Measurements from ENCODE around the gene CRELD2.
A peak's percentile ranks its signal among the peaks of the same experiment; 100 is the strongest.

Gene CRELD2

DNA sequence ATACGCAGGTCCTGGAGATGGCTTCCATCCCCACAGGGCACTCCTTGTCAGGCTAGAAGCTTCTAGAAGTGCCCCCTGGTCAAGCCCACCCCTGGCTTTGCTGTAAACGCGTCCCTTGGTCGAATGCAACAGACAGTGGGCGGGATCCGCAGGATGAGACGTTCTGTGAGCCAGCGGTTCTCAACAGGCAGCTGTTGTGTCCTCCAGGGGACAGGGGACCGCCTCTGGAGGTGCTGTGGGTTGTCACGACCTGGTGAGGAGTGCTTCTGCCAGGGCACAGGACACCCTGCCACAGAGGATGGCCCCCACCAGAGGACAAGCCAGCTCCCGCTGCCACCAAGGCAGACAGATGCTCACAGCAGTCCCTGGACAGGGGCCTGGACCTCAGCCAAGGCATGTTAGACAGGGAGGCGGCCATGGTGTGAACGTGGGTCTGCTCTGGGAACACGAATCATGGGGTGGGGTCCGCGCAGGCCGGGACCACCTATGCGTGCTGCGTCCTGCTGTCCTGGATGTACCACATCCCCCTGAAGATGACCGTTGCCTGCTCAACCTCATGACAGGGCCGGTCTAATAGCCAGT is 11.7 kb downstream of the CRELD2 start:
- H3K36me3 ChIP-seq (ENCODE audit: control insufficient read depth, insufficient read depth, low read length) = no peaks in the 10 kb centered on the region
- peak overlapping the region; percentile 59 for H3K4me2 ChIP-seq (ENCODE audit: low read length)
- TF ChIP-seq, protein P1, sequence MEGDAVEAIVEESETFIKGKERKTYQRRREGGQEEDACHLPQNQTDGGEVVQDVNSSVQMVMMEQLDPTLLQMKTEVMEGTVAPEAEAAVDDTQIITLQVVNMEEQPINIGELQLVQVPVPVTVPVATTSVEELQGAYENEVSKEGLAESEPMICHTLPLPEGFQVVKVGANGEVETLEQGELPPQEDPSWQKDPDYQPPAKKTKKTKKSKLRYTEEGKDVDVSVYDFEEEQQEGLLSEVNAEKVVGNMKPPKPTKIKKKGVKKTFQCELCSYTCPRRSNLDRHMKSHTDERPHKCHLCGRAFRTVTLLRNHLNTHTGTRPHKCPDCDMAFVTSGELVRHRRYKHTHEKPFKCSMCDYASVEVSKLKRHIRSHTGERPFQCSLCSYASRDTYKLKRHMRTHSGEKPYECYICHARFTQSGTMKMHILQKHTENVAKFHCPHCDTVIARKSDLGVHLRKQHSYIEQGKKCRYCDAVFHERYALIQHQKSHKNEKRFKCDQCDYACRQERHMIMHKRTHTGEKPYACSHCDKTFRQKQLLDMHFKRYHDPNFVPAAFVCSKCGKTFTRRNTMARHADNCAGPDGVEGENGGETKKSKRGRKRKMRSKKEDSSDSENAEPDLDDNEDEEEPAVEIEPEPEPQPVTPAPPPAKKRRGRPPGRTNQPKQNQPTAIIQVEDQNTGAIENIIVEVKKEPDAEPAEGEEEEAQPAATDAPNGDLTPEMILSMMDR (IDR thresholded peaks at IDR 0.05) = no peak
- H3K27me3 ChIP-seq (ENCODE audit: control insufficient read depth, insufficient read depth, low read length) = no peaks in the 10 kb centered on the region
- H3K9ac ChIP-seq = no peak overlapping the region
- H3K79me2 ChIP-seq = no peaks in the 10 kb centered on the region
- H3K4me3 ChIP-seq (ENCODE audit: low read depth, low read length) = no peak overlapping the region
- H3K4me1 ChIP-seq = no peaks in the 10 kb centered on the region
- H3K27ac ChIP-seq = no peak overlapping the region
- no peaks in the 10 kb centered on the region for H3K9me3 ChIP-seq (ENCODE audit: control insufficient read depth, low read length)
- no peak overlapping the region for H2AFZ ChIP-seq

DNA sequence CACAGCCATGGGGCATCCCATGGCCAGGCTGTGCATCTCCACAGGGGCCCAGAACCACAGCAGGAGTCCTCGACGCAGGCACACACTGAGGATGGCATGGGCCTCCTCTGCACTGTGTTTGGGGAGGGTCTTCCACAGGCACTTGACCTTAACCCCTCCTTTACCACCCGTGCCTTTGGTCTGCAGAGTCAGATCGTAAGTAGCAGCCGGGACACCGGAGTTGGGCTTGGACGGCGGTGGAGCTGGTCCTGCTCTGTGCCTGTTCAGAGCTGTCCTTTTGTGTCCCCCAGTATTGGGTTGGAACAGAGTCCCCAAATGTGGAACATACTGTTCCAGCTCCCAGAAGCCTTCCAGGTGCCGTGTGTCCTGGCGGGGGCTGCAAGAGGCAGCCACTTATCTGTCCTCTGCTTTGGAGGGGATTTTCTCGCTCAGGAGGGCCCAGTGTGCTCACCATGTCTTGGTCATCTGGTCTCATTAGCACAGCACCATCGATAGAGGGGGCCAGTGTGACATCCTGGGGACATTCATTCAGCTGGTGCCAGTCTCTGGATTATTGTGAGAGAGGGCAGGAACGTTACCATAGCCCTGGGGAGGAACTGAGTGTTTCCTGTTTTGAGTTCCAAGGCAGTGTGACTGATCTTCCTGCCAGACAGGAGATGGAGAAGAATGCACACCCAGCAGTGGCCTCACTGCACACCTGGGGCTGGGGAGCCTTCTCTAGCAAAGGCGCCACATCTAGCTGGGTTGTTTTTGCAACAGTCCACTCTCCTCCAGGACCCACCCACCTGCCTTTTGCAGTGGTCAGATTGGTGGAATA is 12.4 kb downstream of the CRELD2 start:
- H3K79me2 ChIP-seq = no peaks in the 10 kb centered on the region
- TF ChIP-seq, protein P1 (IDR thresholded peaks at IDR 0.05) = peak; percentile 59
- no peaks in the 10 kb centered on the region for H3K9me3 ChIP-seq (ENCODE audit: control insufficient read depth, low read length)
- no peak overlapping the region for H3K4me3 ChIP-seq (ENCODE audit: low read depth, low read length)
- H3K36me3 ChIP-seq (ENCODE audit: control insufficient read depth, insufficient read depth, low read length) = no peaks in the 10 kb centered on the region
- no peak overlapping the region for H3K27ac ChIP-seq
- no peak overlapping the region for H2AFZ ChIP-seq
- no peaks in the 10 kb centered on the region for H3K4me1 ChIP-seq
- H3K27me3 ChIP-seq (ENCODE audit: control insufficient read depth, insufficient read depth, low read length) = no peaks in the 10 kb centered on the region
- no peak overlapping the region for H3K9ac ChIP-seq
- H3K4me2 ChIP-seq (ENCODE audit: low read length) = no peak overlapping the region

DNA sequence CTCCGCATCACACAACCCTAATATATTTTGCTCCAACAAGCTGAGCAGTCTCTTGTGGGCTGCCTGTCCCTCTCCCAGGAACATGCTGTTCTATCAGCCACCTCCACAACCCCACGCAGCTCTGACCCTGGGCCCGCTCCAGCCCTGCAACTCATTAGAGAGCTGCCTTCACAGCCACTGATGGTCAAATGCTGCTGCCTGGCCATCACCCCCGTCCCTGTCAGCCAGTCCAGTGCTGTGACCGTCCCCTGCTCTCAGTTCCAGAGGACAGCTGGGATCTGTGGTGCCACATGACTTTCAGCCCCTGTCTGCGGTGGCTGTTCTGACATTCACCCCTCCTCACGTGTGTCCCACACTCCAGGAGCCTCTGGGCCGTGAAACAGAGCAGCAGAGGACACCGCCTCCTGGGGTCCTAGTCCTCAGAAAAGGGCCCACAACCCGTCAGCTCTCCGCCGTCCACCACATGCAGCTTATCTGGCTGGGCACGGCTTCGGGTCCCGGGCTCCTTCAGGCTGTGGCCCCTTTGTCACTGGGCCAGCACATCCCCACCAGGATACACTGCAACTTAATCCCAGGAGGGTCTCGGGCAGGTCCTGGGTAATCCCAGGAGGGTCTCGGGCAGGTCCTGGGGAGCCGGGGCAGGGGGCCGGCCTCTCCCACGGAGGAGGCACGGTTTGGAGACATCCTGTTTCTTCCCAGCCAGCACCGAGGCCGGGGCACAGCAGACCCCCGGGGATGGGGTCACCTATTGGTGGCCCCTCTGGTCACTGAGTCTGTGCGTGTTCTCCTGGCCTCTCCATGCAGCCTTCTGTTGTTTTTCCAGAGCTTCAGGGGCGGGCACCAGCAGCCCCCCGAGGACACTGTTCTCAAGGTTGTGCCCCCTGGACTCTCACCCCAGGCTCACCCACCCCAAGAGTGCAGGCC is 15.1 kb downstream of the CRELD2 start:
- H3K27ac ChIP-seq = peak overlapping the region; percentile 71
- no peak overlapping the region for H3K4me2 ChIP-seq (ENCODE audit: low read length)
- no peak overlapping the region for H3K9ac ChIP-seq
- H3K4me3 ChIP-seq (ENCODE audit: low read depth, low read length) = no peak overlapping the region
- no peaks in the 10 kb centered on the region for H3K9me3 ChIP-seq (ENCODE audit: control insufficient read depth, low read length)
- H3K27me3 ChIP-seq (ENCODE audit: control insufficient read depth, insufficient read depth, low read length) = no peaks in the 10 kb centered on the region
- H3K4me1 ChIP-seq = peaks cover 5% of the 10 kb centered on the region
- no peaks in the 10 kb centered on the region for H3K36me3 ChIP-seq (ENCODE audit: control insufficient read depth, insufficient read depth, low read length)
- H3K79me2 ChIP-seq = no peaks in the 10 kb centered on the region
- TF ChIP-seq, protein P1 (IDR thresholded peaks at IDR 0.05) = no peak
- no peak overlapping the region for H2AFZ ChIP-seq

DNA sequence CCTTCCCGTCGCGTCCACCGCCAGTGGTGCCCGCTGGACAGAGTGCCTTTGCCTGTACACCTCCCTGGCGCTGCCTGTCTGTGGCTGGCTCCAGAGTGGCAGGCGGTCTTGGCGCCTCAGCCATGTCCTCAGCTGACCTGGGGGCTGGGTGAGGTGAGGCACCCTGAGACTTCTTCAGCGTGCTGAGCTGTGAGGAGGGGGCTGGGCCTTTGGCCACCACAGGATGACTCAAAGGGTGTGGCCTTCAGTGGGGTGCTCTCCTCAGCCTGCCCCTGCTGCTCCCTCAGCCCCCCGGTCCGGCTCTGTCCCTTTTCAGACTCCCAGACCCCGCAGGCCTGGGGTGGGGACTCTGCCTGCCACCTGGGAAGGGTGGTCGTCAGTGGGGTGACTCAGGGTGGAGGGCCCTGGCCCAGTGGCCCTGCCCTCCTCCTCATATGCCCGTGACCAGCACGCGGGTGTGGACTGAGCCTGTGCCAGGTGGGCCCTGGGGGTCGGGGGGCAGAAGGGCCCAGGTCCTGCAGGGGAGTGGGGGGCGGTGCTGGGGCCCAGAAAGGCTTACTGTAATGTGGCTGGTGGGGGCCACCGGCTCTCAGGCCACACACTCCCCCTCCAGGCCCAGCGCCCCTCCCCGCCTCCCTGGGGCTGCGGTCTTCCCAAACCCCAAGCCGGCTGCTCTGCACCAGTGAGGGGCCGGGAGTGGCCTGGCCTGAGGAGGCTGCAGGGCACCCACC is 15.9 kb downstream of the CRELD2 start:
- H3K27me3 ChIP-seq (ENCODE audit: control insufficient read depth, insufficient read depth, low read length) = no peaks in the 10 kb centered on the region

More for the DNA sequence above, 15.9 kb downstream of the CRELD2 start:
- Histone ChIP-seq H3K4me1 (peaks cover 5% of the 10 kb centered on the region), H3K79me2 (no peaks in the 10 kb centered on the region), H3K27ac (peak overlapping the region; percentile 71), H3K4me2 (ENCODE audit: low read length) (no peak overlapping the region), H3K9ac (no peak overlapping the region), H2AFZ (no peak overlapping the region), H3K9me3 (ENCODE audit: control insufficient read depth, low read length) (no peaks in the 10 kb centered on the region), H3K36me3 (ENCODE audit: control insufficient read depth, insufficient read depth, low read length) (no peaks in the 10 kb centered on the region), H3K4me3 (ENCODE audit: low read depth, low read length) (peak overlapping the region; percentile 18)
- TF ChIP-seq, protein P1 (IDR thresholded peaks at IDR 0.05) = no peak

Data from parathyroid adenoma (tissue), 2 donors.